Nephron (organoid): ENCODE measurements around the gene ANKRD44.

Experiments used
- H3K27ac Mint-ChIP-seq, 3 experiments: 2 replicates each; pipeline ENCODE4 v1.8.0; 2020; ENCODE audit warnings: mixed read lengths in 3 of 3, mild to moderate bottlenecking in 2 of 3, moderate library complexity in 1 of 3
- H3K27me3 Mint-ChIP-seq: 2 replicates; pipeline ENCODE4 v1.8.0; 2021; ENCODE audit warnings: low read depth, mild to moderate bottlenecking, moderate library complexity, mixed read lengths
- H3K36me3 Mint-ChIP-seq: 2 replicates; pipeline ENCODE4 v1.8.0; 2020; ENCODE audit warnings: low read depth, mixed read lengths
- H3K4me1 Mint-ChIP-seq: 2 replicates; pipeline ENCODE4 v1.8.0; 2020; ENCODE audit warnings: mixed read lengths
- H3K4me3 Mint-ChIP-seq, 3 experiments: 2 replicates each; pipeline ENCODE4 v1.8.0; 2020; ENCODE audit warnings: mild to moderate bottlenecking in 3 of 3, mixed read lengths in 3 of 3, moderate library complexity in 2 of 3
- H3K9me3 Mint-ChIP-seq: 2 replicates; pipeline ENCODE4 v1.8.0; 2020; ENCODE audit warnings: mixed read lengths
- TF ChIP-seq, protein P1 (sequence below), 3 experiments: fragments of 200-600 bp; sonication (generic); IDR thresholded peaks; one replicate each; pipeline ENCODE4 v1.5.0; 2021; ENCODE audit warnings: antibody characterized with exemption in 3 of 3; ENCODE audit not compliant: unreplicated experiment in 3 of 3

Gene ANKRD44

GRCh38 chr2:197324801-197325200 lies 14.2 kb upstream of the ANKRD44 start:
- Mint-ChIP-seq H3K9me3 (no peaks in the 10 kb centered on the region), H3K27me3 (peaks cover 8% of the 10 kb centered on the region), H3K36me3 (no peaks in the 10 kb centered on the region), H3K27ac (peak overlapping the region; percentile 29 to 86 (median 66)), H3K4me3 (no peak overlapping the region), H3K4me1 (peaks cover 13% of the 10 kb centered on the region)
- TF ChIP-seq, protein P1, sequence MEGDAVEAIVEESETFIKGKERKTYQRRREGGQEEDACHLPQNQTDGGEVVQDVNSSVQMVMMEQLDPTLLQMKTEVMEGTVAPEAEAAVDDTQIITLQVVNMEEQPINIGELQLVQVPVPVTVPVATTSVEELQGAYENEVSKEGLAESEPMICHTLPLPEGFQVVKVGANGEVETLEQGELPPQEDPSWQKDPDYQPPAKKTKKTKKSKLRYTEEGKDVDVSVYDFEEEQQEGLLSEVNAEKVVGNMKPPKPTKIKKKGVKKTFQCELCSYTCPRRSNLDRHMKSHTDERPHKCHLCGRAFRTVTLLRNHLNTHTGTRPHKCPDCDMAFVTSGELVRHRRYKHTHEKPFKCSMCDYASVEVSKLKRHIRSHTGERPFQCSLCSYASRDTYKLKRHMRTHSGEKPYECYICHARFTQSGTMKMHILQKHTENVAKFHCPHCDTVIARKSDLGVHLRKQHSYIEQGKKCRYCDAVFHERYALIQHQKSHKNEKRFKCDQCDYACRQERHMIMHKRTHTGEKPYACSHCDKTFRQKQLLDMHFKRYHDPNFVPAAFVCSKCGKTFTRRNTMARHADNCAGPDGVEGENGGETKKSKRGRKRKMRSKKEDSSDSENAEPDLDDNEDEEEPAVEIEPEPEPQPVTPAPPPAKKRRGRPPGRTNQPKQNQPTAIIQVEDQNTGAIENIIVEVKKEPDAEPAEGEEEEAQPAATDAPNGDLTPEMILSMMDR (IDR thresholded peaks at IDR 0.05; ENCODE audit: unreplicated experiment in 3 of 3): no peak

- peaks cover 13% of the 10 kb centered on the region for H3K4me1 Mint-ChIP-seq
- H3K27ac Mint-ChIP-seq: no peak overlapping the region
- H3K4me3 Mint-ChIP-seq: no peak overlapping the region
- H3K9me3 Mint-ChIP-seq: no peaks in the 10 kb centered on the region
- TF ChIP-seq, protein P1 (IDR thresholded peaks at IDR 0.05; ENCODE audit: unreplicated experiment in 3 of 3): no peak
- H3K27me3 Mint-ChIP-seq: peaks cover 8% of the 10 kb centered on the region
- no peaks in the 10 kb centered on the region for H3K36me3 Mint-ChIP-seq
Measured at GRCh38 chr2:197322724-197323720, 12.4 kb upstream of the ANKRD44 start.

DNA sequence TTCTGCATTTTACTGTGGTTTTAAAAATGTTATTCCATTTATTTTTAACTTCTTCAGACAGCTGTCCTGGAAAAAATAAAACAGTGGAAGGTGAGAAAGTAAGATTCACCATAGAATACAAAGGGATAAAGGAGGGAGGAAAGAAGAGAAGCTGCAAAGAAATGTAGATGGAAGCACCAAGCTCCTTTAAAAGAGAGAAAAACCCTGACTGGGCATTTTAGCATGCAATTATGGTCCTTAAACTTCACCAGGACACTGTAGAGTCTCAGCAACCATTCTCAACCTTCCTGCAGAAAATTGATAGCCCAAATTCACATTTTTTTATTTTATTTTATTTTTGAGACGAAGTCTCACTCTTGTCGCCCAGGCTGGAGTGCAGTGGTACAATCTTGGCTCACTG lies 11.6 kb upstream of the ANKRD44 start:
- TF ChIP-seq, protein P1 (IDR thresholded peaks at IDR 0.05; ENCODE audit: unreplicated experiment in 3 of 3): no peak
- H3K27ac Mint-ChIP-seq: no peak overlapping the region
- H3K36me3 Mint-ChIP-seq: no peaks in the 10 kb centered on the region
- H3K4me1 Mint-ChIP-seq: peaks cover 6% of the 10 kb centered on the region
- H3K27me3 Mint-ChIP-seq: peaks cover 8% of the 10 kb centered on the region
- H3K4me3 Mint-ChIP-seq: no peak overlapping the region
- H3K9me3 Mint-ChIP-seq: no peaks in the 10 kb centered on the region

- H3K4me1 Mint-ChIP-seq: no peaks in the 10 kb centered on the region
- H3K36me3 Mint-ChIP-seq: no peaks in the 10 kb centered on the region
- peaks cover 24% of the 10 kb centered on the region for H3K27me3 Mint-ChIP-seq
- H3K9me3 Mint-ChIP-seq: no peaks in the 10 kb centered on the region
- TF ChIP-seq, protein P1 (IDR thresholded peaks at IDR 0.05; ENCODE audit: unreplicated experiment in 3 of 3): no peak
- no peak overlapping the region for H3K27ac Mint-ChIP-seq
- no peak overlapping the region for H3K4me3 Mint-ChIP-seq
Measured at GRCh38 chr2:197315371-197315770, 4.8 kb upstream of the ANKRD44 start.

GRCh38 chr2:197312186-197312585 lies 1.6 kb upstream of the ANKRD44 start:
- Mint-ChIP-seq H3K4me3 (peak overlapping the region; percentile 83 to 90 (median 89)), H3K9me3 (no peaks in the 10 kb centered on the region), H3K27me3 (peaks cover 29% of the 10 kb centered on the region), H3K27ac (peak overlapping the region in 1 of 3 experiments; percentile 89), H3K36me3 (no peaks in the 10 kb centered on the region), H3K4me1 (peaks cover 20% of the 10 kb centered on the region)
- TF ChIP-seq, protein P1 (IDR thresholded peaks at IDR 0.05; ENCODE audit: unreplicated experiment in 3 of 3): no peak
